Lower leg skin (tissue), 3 donors: ENCODE measurements around the gene CENATAC.

Experiments used
- POLR2A ChIP-seq, 2 donors: fragments of 450-650 bp; IDR thresholded peaks; one replicate each; pipeline ENCODE4 v1.6.1; 2016 to 2017; ENCODE audit warnings: antibody characterized with exemption in 2 of 2, mild to moderate bottlenecking in 1 of 2, moderate library complexity in 1 of 2
- TF ChIP-seq, protein P1 (sequence below), 3 donors: fragments of 450-650 bp; IDR thresholded peaks; one replicate each; pipeline ENCODE4 v1.5.1; 2016; ENCODE audit warnings: antibody characterized with exemption in 3 of 3, mild to moderate bottlenecking in 3 of 3, moderate library complexity in 2 of 3

DNA sequence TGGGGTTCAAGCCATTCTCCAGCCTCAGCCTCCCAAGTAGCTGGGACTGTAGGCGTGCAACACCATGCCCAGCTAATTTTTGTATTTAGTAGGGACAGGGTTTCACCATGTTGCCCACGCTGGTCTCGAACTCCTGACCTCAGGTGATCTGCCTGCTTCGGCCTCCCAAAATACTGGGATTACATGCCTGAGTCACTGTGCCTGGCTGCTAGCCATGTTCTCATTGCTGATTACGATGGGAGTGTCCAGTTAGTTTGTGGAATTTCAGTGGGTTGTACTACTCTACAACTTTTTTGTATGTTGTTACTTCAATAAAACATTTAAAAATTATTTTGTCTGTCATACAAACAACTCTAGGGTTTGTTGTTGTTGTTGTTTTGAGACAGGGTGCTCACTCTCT, 64.8 kb downstream of the CENATAC start:
- TF ChIP-seq, protein P1, sequence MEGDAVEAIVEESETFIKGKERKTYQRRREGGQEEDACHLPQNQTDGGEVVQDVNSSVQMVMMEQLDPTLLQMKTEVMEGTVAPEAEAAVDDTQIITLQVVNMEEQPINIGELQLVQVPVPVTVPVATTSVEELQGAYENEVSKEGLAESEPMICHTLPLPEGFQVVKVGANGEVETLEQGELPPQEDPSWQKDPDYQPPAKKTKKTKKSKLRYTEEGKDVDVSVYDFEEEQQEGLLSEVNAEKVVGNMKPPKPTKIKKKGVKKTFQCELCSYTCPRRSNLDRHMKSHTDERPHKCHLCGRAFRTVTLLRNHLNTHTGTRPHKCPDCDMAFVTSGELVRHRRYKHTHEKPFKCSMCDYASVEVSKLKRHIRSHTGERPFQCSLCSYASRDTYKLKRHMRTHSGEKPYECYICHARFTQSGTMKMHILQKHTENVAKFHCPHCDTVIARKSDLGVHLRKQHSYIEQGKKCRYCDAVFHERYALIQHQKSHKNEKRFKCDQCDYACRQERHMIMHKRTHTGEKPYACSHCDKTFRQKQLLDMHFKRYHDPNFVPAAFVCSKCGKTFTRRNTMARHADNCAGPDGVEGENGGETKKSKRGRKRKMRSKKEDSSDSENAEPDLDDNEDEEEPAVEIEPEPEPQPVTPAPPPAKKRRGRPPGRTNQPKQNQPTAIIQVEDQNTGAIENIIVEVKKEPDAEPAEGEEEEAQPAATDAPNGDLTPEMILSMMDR (IDR thresholded peaks at IDR 0.05), result no peak
- no peak for TF ChIP-seq POLR2A (IDR thresholded peaks at IDR 0.05)
